Mesothelial cell of epicardium (in vitro differentiated cells): ENCODE data around the gene CHM. TPM values are rescaled to one million over a fixed set of nuclear protein-coding genes. Genes with fewer than 3 reads are reported as not detected.
"Not testable (repeated sequence)": the region's sequence is repeated elsewhere in the genome, so short reads cannot be mapped to it uniquely, and the experiment has no call there.

Experiments used
- DNase-seq, 2 experiments: peaks; one replicate each; pipeline ENCODE4 v3.0.0; 2021; ENCODE audit warnings: low spot score in 2 of 2; ENCODE audit not compliant: unreplicated experiment in 2 of 2
- H3K27ac Mint-ChIP-seq: 2 replicates; pipeline ENCODE4 v1.8.0; 2021; ENCODE audit warnings: mixed read lengths
- H3K27me3 Mint-ChIP-seq: 2 replicates; pipeline ENCODE4 v1.8.0; 2021; ENCODE audit warnings: low read depth, mixed read lengths
- H3K36me3 Mint-ChIP-seq: 2 replicates; pipeline ENCODE4 v1.8.0; 2021; ENCODE audit warnings: mixed read lengths
- H3K4me1 Mint-ChIP-seq: 2 replicates; pipeline ENCODE4 v1.8.0; 2021; ENCODE audit warnings: mixed read lengths
- H3K4me3 Mint-ChIP-seq: 2 replicates; pipeline ENCODE4 v1.8.0; 2021; ENCODE audit warnings: mild to moderate bottlenecking, moderate library complexity, mixed read lengths
- H3K9me3 Mint-ChIP-seq: 2 replicates; pipeline ENCODE4 v1.8.0; 2021; ENCODE audit warnings: mixed read lengths
- total RNA-seq: library from RNA; stranded (reverse); gene quantifications from 3 replicates; pipeline ENCODE4 v1.2.1, GENCODE V29; 2021
- TF ChIP-seq, protein P1 (sequence below): fragments of 200-600 bp; sonication (generic); IDR thresholded peaks from one replicate; pipeline ENCODE4 v1.5.0; 2021; ENCODE audit warnings: antibody characterized with exemption; ENCODE audit not compliant: unreplicated experiment

CHM gene
- total RNA-seq, 1 donor from 2014 or later: 43.2 TPM

GRCh38 chrX:85988353-85988752 is 59.0 kb downstream of the CHM start:
- H3K4me1 Mint-ChIP-seq: peaks cover 11% of the 10 kb centered on the region
- TF ChIP-seq, protein P1, sequence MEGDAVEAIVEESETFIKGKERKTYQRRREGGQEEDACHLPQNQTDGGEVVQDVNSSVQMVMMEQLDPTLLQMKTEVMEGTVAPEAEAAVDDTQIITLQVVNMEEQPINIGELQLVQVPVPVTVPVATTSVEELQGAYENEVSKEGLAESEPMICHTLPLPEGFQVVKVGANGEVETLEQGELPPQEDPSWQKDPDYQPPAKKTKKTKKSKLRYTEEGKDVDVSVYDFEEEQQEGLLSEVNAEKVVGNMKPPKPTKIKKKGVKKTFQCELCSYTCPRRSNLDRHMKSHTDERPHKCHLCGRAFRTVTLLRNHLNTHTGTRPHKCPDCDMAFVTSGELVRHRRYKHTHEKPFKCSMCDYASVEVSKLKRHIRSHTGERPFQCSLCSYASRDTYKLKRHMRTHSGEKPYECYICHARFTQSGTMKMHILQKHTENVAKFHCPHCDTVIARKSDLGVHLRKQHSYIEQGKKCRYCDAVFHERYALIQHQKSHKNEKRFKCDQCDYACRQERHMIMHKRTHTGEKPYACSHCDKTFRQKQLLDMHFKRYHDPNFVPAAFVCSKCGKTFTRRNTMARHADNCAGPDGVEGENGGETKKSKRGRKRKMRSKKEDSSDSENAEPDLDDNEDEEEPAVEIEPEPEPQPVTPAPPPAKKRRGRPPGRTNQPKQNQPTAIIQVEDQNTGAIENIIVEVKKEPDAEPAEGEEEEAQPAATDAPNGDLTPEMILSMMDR: no peak
- peaks cover 54% of the 10 kb centered on the region for H3K36me3 Mint-ChIP-seq
- H3K4me3 Mint-ChIP-seq: no peak overlapping the region
- no peak for DNase-seq
- no peaks in the 10 kb centered on the region for H3K27me3 Mint-ChIP-seq
- H3K9me3 Mint-ChIP-seq: peaks cover 38% of the 10 kb centered on the region
- no peak overlapping the region for H3K27ac Mint-ChIP-seq

DNA sequence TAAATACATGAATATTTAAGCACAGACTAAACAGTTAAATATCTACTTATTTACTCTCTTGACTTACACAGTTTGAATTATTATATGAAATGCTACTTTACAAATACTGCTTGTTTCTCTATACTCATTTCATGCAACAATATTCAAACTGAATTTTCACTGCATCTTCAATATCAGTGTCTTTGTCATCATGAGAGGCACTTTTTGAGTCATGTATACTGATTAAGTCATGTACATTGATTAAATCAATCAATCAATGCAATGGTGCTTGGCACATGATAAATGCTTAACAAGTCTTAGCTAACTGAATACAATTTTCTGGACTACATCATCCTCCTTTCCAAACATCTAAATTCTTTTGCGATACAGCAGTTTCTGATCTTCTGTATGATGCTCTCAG is 67.1 kb downstream of the CHM start:
- no peak for DNase-seq
- Mint-ChIP-seq H3K27ac (no peak overlapping the region), H3K4me3 (no peak overlapping the region), H3K4me1 (peaks cover 10% of the 10 kb centered on the region), H3K36me3 (peaks cover 30% of the 10 kb centered on the region), H3K27me3 (no peaks in the 10 kb centered on the region), H3K9me3 (peaks cover 4% of the 10 kb centered on the region)
- TF ChIP-seq, protein P1: no peak

- Mint-ChIP-seq H3K4me1 (peaks cover 10% of the 10 kb centered on the region), H3K27me3 (no peaks in the 10 kb centered on the region), H3K36me3 (peaks cover 50% of the 10 kb centered on the region), H3K27ac (peak overlapping the region; percentile 36), H3K9me3 (peaks cover 18% of the 10 kb centered on the region), H3K4me3 (no peak overlapping the region)
- TF ChIP-seq, protein P1: no peak
- DNase-seq: no peak
Measured at GRCh38 chrX:85977218-85977617, 70.1 kb downstream of the CHM start.

DNA sequence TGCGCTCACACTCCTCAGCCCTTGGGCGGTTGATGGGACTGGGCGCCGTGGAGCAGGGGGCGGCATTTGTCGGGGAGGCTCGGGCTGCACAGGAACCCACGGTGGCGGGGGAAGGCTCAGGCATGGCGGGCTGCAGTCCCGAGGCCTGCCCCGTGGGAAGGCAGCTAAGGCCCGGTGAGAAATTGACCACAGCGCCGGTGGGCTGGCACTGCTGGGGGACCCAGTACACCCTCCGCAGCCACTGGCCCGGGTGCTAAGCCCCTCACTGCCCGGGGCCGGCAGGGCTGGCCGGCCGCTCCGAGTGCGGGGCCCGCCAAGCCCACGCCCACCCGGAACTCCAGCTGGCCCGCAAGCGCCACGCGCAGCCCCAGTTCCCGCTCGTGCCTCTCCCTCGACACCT is 75.0 kb downstream of the CHM start:
- not testable (repeated sequence) for H3K4me1 Mint-ChIP-seq, H3K27me3 Mint-ChIP-seq, H3K4me3 Mint-ChIP-seq, DNase-seq, H3K27ac Mint-ChIP-seq
- Mint-ChIP-seq H3K9me3 (peaks cover 18% of the 10 kb centered on the region), H3K36me3 (peaks cover 55% of the 10 kb centered on the region)

- no peak for DNase-seq
- TF ChIP-seq, protein P1: no peak
- Mint-ChIP-seq H3K9me3 (no peaks in the 10 kb centered on the region), H3K27ac (no peak overlapping the region), H3K36me3 (peaks cover 13% of the 10 kb centered on the region), H3K4me1 (peaks cover 14% of the 10 kb centered on the region), H3K27me3 (no peaks in the 10 kb centered on the region), H3K4me3 (no peak overlapping the region)
Measured at GRCh38 chrX:85964744-85965143, 82.6 kb downstream of the CHM start.

DNA sequence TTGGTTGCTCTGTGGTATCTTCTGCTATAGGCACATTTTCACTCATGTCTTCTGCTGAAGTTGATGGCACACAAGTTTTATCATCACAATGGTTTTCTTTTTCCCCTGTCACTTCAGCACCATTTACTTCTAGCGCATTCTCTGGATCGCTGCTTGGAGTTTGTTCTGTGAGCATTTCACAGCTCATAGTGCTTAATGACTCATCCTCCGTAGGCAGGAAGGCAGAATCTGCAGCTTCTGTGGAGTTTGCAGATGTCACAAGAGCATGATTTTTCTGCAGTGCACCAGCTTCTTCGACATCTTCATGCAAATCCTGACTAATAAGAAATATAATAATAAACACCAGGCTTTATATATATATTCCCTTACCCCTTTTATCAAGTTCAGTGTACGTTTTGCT is 83.6 kb downstream of the CHM start:
- no peak overlapping the region for H3K27ac Mint-ChIP-seq
- DNase-seq: no peak

More for the DNA sequence above, 83.6 kb downstream of the CHM start:
- Mint-ChIP-seq H3K27me3 (no peaks in the 10 kb centered on the region), H3K4me3 (no peak overlapping the region), H3K9me3 (no peaks in the 10 kb centered on the region), H3K4me1 (peaks cover 18% of the 10 kb centered on the region), H3K36me3 (peaks cover 8% of the 10 kb centered on the region)
- TF ChIP-seq, protein P1: no peak
